OCI-LY1 (cell line): ENCODE results near the gene CEP78.

ENCODE experiments used
- H2AFZ ChIP-seq: fragments of 200-600 bp; sonication (generic), shearing (Covaris generic); 2 replicates; pipeline ENCODE4 v1.6.0; 2014; ENCODE audit warnings: antibody characterized with exemption, mild to moderate bottlenecking, low read length
- H3F3A ChIP-seq: fragments of 200-600 bp; sonication (generic), shearing (Covaris generic); 2 replicates; pipeline ENCODE4 v1.6.0; 2014; ENCODE audit warnings: mild to moderate bottlenecking, antibody characterized with exemption, low read length, moderate library complexity; ENCODE audit not compliant: insufficient read depth
- H3K27ac ChIP-seq: fragments of 200-600 bp; sonication (generic); 2 replicates; pipeline ENCODE4 v1.5.1; 2014; ENCODE audit warnings: low read length, mixed run types, mild to moderate bottlenecking, low read depth; ENCODE audit not compliant: poor library complexity, severe bottlenecking
- H3K27me3 ChIP-seq: fragments of 200-600 bp; sonication (generic); 2 replicates; pipeline ENCODE4 v1.6.0; 2014; ENCODE audit warnings: antibody characterized with exemption, mild to moderate bottlenecking, low read length, moderate library complexity; ENCODE audit not compliant: insufficient read depth
- H3K36me3 ChIP-seq: fragments of 200-600 bp; sonication (generic); 2 replicates; pipeline ENCODE4 v1.6.1; 2014; ENCODE audit warnings: mild to moderate bottlenecking, antibody characterized with exemption, low read length, moderate library complexity, mixed read lengths; ENCODE audit not compliant: insufficient read depth
- H3K4me1 ChIP-seq: fragments of 200-600 bp; sonication (generic); 2 replicates; pipeline ENCODE4 v1.5.1; 2014; ENCODE audit warnings: mild to moderate bottlenecking, low read length, moderate library complexity; ENCODE audit not compliant: insufficient read depth, severe bottlenecking
- H3K4me2 ChIP-seq: fragments of 200-600 bp; sonication (generic), shearing (Covaris generic); 2 replicates; pipeline ENCODE4 v1.6.1; 2014; ENCODE audit warnings: low read length
- H3K4me3 ChIP-seq: fragments of 200-600 bp; sonication (generic); 2 replicates; pipeline ENCODE4 v1.5.1; 2014; ENCODE audit warnings: low read length, low read depth, mild to moderate bottlenecking, mixed read lengths; ENCODE audit not compliant: poor library complexity, severe bottlenecking
- H3K79me2 ChIP-seq: fragments of 200-600 bp; shearing (Covaris generic); 2 replicates; pipeline ENCODE4 v1.6.1; 2016; ENCODE audit warnings: mixed run types, low read length, mixed read lengths; ENCODE audit not compliant: insufficient read depth
- H3K9ac ChIP-seq: fragments of 200-600 bp; sonication (generic), shearing (Covaris generic); 2 replicates; pipeline ENCODE4 v1.6.1; 2014; ENCODE audit warnings: mild to moderate bottlenecking, low read length, mixed read lengths
- H3K9me2 ChIP-seq: fragments of 200-600 bp; sonication (generic), shearing (Covaris generic); 2 replicates; pipeline ENCODE4 v1.6.1; 2014; ENCODE audit warnings: low read depth, mild to moderate bottlenecking, low read length, mixed read lengths
- H3K9me3 ChIP-seq: fragments of 200-600 bp; shearing (Covaris generic); 2 replicates; pipeline ENCODE4 v1.6.1; 2014; ENCODE audit warnings: low read length, mixed read lengths
- H4K20me1 ChIP-seq: fragments of 200-600 bp; sonication (generic), shearing (Covaris generic); 2 replicates; pipeline ENCODE4 v1.6.0; 2016; ENCODE audit warnings: mild to moderate bottlenecking, low read length; ENCODE audit not compliant: insufficient read depth
- EZH2 ChIP-seq: fragments of 200-600 bp; sonication (generic), shearing (Covaris generic); IDR thresholded peaks from 2 replicates; pipeline ENCODE4 v1.8.0; 2017; ENCODE audit warnings: borderline replicate concordance, mixed run types, mild to moderate bottlenecking, antibody characterized with exemption, low read length, moderate library complexity, mixed read lengths
- TF ChIP-seq, protein P1 (sequence below): fragments of 200-600 bp; sonication (generic), shearing (Covaris generic); IDR thresholded peaks from 2 replicates; pipeline ENCODE4 v1.5.1; 2017; ENCODE audit warnings: mild to moderate bottlenecking, antibody characterized with exemption, low read length, moderate library complexity, mixed read lengths

The CEP78 gene

DNA sequence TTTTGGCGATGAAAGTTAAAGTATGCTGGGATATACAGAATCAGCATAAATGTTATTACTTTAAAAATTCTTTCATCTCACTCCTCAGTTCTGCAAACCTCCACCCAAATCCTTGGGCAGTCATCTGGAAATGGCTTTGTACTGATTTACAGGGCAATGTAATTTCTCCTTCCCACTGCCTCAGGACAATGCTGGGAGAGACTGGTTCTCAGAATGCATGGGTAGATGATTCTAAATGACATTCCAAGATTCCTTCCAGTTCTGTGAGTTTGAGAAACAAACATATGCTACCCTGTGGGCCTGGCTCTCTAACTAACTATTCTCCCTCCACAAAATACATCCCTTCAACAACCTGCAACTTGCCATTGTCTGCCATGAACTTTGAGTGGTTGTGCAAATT, 53.6 kb downstream of the CEP78 start:
- TF ChIP-seq EZH2 = no peak
- TF ChIP-seq, protein P1, sequence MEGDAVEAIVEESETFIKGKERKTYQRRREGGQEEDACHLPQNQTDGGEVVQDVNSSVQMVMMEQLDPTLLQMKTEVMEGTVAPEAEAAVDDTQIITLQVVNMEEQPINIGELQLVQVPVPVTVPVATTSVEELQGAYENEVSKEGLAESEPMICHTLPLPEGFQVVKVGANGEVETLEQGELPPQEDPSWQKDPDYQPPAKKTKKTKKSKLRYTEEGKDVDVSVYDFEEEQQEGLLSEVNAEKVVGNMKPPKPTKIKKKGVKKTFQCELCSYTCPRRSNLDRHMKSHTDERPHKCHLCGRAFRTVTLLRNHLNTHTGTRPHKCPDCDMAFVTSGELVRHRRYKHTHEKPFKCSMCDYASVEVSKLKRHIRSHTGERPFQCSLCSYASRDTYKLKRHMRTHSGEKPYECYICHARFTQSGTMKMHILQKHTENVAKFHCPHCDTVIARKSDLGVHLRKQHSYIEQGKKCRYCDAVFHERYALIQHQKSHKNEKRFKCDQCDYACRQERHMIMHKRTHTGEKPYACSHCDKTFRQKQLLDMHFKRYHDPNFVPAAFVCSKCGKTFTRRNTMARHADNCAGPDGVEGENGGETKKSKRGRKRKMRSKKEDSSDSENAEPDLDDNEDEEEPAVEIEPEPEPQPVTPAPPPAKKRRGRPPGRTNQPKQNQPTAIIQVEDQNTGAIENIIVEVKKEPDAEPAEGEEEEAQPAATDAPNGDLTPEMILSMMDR = no peak
- no peak overlapping the region for H3K9ac ChIP-seq
- no peak overlapping the region for H3K4me3 ChIP-seq
- H3K4me1 ChIP-seq = no peaks in the 10 kb centered on the region
- no peaks in the 10 kb centered on the region for H3K79me2 ChIP-seq
- H3K4me2 ChIP-seq = no peak overlapping the region
- H3K9me3 ChIP-seq = no peaks in the 10 kb centered on the region
- H4K20me1 ChIP-seq = no peaks in the 10 kb centered on the region
- H2AFZ ChIP-seq = no peak overlapping the region
- no peaks in the 10 kb centered on the region for H3F3A ChIP-seq
- H3K36me3 ChIP-seq = no peaks in the 10 kb centered on the region
- no peak overlapping the region for H3K27ac ChIP-seq
- no peaks in the 10 kb centered on the region for H3K27me3 ChIP-seq
- H3K9me2 ChIP-seq = no peaks in the 10 kb centered on the region

DNA sequence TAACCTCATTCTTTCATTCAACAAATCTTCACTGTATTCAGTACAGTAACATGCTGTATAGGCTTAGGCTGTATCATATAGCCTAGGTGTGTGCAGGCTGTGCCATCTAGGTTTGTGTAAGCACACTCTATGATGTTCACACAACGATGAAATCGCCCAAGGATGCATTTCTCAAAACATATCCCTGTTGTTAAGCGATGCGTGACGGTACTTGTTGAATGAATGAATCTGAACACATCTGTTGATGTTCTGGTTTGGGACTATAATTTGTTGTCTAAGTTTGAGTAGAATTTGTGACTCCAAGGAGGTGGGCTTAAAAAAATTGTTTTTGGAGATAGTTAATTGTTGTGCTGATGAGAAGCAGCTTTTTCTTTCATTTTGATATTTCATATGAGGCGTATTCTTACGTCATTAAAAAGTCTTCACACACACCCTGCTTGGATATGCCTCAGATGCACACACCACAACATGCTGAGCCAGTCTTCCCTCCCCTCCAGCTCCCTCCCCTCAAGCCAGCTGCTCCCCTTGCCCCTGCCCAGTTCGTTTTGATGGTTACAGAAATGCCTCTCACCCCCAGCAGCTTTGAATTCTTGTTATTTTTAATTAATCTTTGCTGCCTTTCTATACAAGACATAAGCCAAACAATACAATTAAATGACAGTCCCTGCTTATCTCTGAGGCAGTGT, 55.5 kb downstream of the CEP78 start:
- Histone ChIP-seq H2AFZ (no peak overlapping the region), H3K27ac (no peak overlapping the region), H3K9me2 (no peaks in the 10 kb centered on the region), H4K20me1 (no peaks in the 10 kb centered on the region), H3K36me3 (no peaks in the 10 kb centered on the region), H3K4me2 (no peak overlapping the region), H3F3A (no peaks in the 10 kb centered on the region), H3K4me1 (peaks cover 7% of the 10 kb centered on the region), H3K4me3 (no peak overlapping the region), H3K79me2 (no peaks in the 10 kb centered on the region), H3K27me3 (no peaks in the 10 kb centered on the region), H3K9me3 (no peaks in the 10 kb centered on the region), H3K9ac (no peak overlapping the region)
- no peak for TF ChIP-seq EZH2
- TF ChIP-seq, protein P1 = no peak

DNA sequence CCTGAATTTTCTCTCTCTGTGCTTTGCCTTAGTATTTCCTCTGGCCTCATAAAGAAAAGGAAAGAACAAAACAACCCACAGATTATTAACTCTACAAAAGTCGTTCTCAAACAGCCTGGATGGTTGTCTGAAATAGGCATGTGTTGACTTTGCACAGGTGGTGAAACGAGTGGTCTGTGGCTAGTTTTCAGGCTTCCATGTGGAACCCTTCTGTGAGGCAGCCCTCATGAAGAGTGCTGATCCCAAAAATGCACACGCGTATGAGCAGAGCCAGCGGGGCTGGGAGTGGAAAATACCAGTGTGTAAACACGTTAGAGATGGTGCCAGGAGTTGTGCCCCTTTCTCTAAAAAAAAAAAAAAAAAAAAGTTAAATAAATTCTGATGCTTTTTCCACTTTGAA, 56.2 kb downstream of the CEP78 start:
- H3K9ac ChIP-seq = no peak overlapping the region

More for the DNA sequence above, 56.2 kb downstream of the CEP78 start:
- no peaks in the 10 kb centered on the region for H3K36me3 ChIP-seq
- H3F3A ChIP-seq = no peaks in the 10 kb centered on the region
- no peaks in the 10 kb centered on the region for H3K9me2 ChIP-seq
- H3K27ac ChIP-seq = no peak overlapping the region
- no peaks in the 10 kb centered on the region for H3K79me2 ChIP-seq
- no peaks in the 10 kb centered on the region for H3K9me3 ChIP-seq
- H3K4me1 ChIP-seq = peaks cover 10% of the 10 kb centered on the region
- H3K4me2 ChIP-seq = no peak overlapping the region
- no peaks in the 10 kb centered on the region for H3K27me3 ChIP-seq
- TF ChIP-seq, protein P1 = no peak
- TF ChIP-seq EZH2 = no peak
- H4K20me1 ChIP-seq = no peaks in the 10 kb centered on the region
- H2AFZ ChIP-seq = no peak overlapping the region
- no peak overlapping the region for H3K4me3 ChIP-seq
